ENCODE results near the gene MYPN. TPM values are rescaled to one million over a fixed set of nuclear protein-coding genes. Genes with fewer than 3 reads are reported as not detected.
A peak's percentile ranks its signal among the peaks of the same experiment; 100 is the strongest.

The MYPN gene
- polyA plus RNA-seq, 2 of the 4 experiments (the other 2 are of a cell fraction): 1.5 to 2.1 TPM

DNA sequence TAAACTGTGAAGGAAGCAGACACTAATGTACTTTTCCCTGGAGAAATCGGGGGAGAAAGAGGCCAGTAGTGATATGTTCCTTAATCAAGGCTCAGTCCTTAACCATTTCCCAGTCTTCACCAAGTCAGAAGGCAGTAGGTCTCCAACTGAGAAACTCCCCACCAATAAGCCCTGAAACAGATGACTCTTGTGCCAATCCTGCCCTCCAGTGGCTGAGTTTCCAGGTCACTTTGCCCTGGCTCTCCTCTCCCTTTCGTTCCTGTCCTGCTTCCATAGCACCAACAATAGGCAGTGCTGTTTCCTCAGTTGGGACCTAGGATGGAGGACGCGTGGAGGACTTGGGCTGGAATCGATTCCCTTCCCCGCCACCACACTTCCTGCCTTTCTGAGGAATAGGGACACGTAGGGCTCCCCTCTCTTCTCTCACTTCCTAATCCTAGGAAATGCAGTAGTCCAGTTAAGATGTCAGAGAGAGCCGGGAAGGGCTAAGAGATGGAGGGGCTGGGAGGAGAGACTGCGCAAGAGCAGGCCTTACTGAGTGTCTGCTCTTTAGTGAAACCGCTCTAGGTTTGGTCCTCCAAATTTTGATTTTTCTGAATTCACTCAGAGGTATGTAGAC, 99.2 kb downstream of the MYPN start:
- Histone ChIP-seq H3K4me1 (peaks cover 11% of the 10 kb centered on the region; the same call in 2 of the 3 replicates), H3K9me3 (no peaks in the 10 kb centered on the region), H3K4me2 (peak overlapping the region; percentile 46), H3K4me3 (no peak overlapping the region), H3K27ac (peak overlapping the region; percentile 26 to 76; a peak in 5 of 6 replicates)
- TF ChIP-seq, protein P1, sequence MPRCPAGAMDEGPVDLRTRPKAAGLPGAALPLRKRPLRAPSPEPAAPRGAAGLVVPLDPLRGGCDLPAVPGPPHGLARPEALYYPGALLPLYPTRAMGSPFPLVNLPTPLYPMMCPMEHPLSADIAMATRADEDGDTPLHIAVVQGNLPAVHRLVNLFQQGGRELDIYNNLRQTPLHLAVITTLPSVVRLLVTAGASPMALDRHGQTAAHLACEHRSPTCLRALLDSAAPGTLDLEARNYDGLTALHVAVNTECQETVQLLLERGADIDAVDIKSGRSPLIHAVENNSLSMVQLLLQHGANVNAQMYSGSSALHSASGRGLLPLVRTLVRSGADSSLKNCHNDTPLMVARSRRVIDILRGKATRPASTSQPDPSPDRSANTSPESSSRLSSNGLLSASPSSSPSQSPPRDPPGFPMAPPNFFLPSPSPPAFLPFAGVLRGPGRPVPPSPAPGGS (IDR thresholded peaks at IDR 0.05): no peak
- TF ChIP-seq TFCP2L1 (CRISPR knock-in tag; IDR thresholded peaks at IDR 0.05): no peak
- TF ChIP-seq, protein P2, sequence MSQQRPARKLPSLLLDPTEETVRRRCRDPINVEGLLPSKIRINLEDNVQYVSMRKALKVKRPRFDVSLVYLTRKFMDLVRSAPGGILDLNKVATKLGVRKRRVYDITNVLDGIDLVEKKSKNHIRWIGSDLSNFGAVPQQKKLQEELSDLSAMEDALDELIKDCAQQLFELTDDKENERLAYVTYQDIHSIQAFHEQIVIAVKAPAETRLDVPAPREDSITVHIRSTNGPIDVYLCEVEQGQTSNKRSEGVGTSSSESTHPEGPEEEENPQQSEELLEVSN (IDR thresholded peaks at IDR 0.05; ENCODE audit: borderline replicate concordance, low read depth): no peak
- no peak for TF ChIP-seq FOSB (CRISPR knock-in tag; IDR thresholded peaks at IDR 0.05)
- no peak for TF ChIP-seq ZSCAN20 (CRISPR knock-in tag; IDR thresholded peaks at IDR 0.05)
- TF ChIP-seq, protein P3, sequence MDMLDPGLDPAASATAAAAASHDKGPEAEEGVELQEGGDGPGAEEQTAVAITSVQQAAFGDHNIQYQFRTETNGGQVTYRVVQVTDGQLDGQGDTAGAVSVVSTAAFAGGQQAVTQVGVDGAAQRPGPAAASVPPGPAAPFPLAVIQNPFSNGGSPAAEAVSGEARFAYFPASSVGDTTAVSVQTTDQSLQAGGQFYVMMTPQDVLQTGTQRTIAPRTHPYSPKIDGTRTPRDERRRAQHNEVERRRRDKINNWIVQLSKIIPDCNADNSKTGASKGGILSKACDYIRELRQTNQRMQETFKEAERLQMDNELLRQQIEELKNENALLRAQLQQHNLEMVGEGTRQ (IDR thresholded peaks at IDR 0.05): no peak
- TF ChIP-seq NFE2L2 (conservative IDR thresholded peaks at IDR 0.05; ENCODE audit: low read length): no peak
- no peak for TF ChIP-seq JUN (IDR thresholded peaks at IDR 0.05)
- peak; percentile 97 for TF ChIP-seq SMC3 (IDR thresholded peaks at IDR 0.05)
- TF ChIP-seq EHMT2 (IDR thresholded peaks at IDR 0.05; ENCODE audit: low read depth): no peak
- TF ChIP-seq CBX2 (IDR thresholded peaks at IDR 0.05; ENCODE audit: borderline replicate concordance, low read depth): no peak
- no peak for TF ChIP-seq CEBPB (IDR thresholded peaks at IDR 0.05)
- TF ChIP-seq RARB (CRISPR knock-in tag; IDR thresholded peaks at IDR 0.05): no peak
- TF ChIP-seq, protein P4, sequence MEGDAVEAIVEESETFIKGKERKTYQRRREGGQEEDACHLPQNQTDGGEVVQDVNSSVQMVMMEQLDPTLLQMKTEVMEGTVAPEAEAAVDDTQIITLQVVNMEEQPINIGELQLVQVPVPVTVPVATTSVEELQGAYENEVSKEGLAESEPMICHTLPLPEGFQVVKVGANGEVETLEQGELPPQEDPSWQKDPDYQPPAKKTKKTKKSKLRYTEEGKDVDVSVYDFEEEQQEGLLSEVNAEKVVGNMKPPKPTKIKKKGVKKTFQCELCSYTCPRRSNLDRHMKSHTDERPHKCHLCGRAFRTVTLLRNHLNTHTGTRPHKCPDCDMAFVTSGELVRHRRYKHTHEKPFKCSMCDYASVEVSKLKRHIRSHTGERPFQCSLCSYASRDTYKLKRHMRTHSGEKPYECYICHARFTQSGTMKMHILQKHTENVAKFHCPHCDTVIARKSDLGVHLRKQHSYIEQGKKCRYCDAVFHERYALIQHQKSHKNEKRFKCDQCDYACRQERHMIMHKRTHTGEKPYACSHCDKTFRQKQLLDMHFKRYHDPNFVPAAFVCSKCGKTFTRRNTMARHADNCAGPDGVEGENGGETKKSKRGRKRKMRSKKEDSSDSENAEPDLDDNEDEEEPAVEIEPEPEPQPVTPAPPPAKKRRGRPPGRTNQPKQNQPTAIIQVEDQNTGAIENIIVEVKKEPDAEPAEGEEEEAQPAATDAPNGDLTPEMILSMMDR (IDR thresholded peaks at IDR 0.05): peak; percentile 92
- peak; percentile 97 to 99 for TF ChIP-seq RAD21 (conservative IDR thresholded peaks at IDR 0.05 in 1 of 2, IDR thresholded peaks at IDR 0.05 in 1 of 2)
- TF ChIP-seq, protein P5, sequence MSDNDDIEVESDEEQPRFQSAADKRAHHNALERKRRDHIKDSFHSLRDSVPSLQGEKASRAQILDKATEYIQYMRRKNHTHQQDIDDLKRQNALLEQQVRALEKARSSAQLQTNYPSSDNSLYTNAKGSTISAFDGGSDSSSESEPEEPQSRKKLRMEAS (IDR thresholded peaks at IDR 0.05): peak; percentile 13; the same call in 1 of the 2 replicates
- no peak for TF ChIP-seq SREBF2 (IDR thresholded peaks at IDR 0.05)
- no peak for TF ChIP-seq ZFP36 (IDR thresholded peaks at IDR 0.05; ENCODE audit: borderline replicate concordance, partially characterized antibody)
- no peak for TF ChIP-seq NR3C1 (IDR thresholded peaks at IDR 0.05)
- TF ChIP-seq POLR2A (IDR thresholded peaks at IDR 0.05; ENCODE audit: low read length): no peak
- TF ChIP-seq ZNF302 (CRISPR knock-in tag; IDR thresholded peaks at IDR 0.05): no peak
- TF ChIP-seq BHLHE40 (IDR thresholded peaks at IDR 0.05; ENCODE audit: low read depth, low read length): no peak
- FAIRE-seq (peak; percentile 70), ATAC-seq (peak; percentile 96 to 99), DNase-seq (ENCODE audit: low read depth in 1 of 2, low spot score in 1 of 2) (peak; percentile 78 to 90)
- ChIA-PET POLR2A (no interaction called here), CTCF (interaction anchor here (0.7 to 6.3 kb wide), 25 partner anchors 8 to 444 kb away, joined by 3 to 68 read pairs (median 4); partner anchors contain the start of gene ATOH7)
- WGBS (ENCODE audit: missing lambda C conversion rate): 33% methylated on average over 10 of the region's 10 CpGs

DNA sequence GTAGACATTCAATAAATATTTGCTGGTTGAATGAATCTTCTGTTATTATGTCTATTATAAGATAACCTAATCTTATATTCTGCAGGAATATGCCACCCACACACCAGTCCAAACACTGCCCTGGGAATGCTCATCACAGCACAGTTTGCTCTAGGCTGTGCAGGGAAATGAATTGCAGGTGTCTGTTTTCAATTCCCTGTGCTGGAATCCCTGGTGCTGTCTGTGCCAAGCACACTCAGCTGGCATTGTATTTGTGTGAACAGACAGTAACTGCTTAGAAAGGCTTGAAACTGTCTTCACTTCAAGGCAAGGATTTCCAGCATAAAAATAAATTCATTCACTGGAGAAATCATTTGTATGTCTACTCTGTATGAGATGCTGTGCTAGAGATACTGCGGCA, 102.4 kb downstream of the MYPN start:
- H3K4me2 ChIP-seq: no peak overlapping the region
- ATAC-seq: no peak
- no peak for DNase-seq (ENCODE audit: low read depth in 1 of 2, low spot score in 1 of 2)
- WGBS (ENCODE audit: missing lambda C conversion rate): 48% methylated on average over 1 of the region's 1 CpG
- H3K27ac ChIP-seq: no peak overlapping the region
- CTCF ChIA-PET: interaction anchor here (0.7 to 6.3 kb wide), 10 partner anchors 13 to 686 kb away, joined by 3 to 72 read pairs (median 6); no protein-coding TSS in a partner anchor
- POLR2A ChIA-PET: no interaction called here
- H3K4me1 ChIP-seq: peaks cover 11% of the 10 kb centered on the region; the same call in 2 of the 3 replicates
- H3K9me3 ChIP-seq: no peaks in the 10 kb centered on the region
- no peak for FAIRE-seq
- no peak overlapping the region for H3K4me3 ChIP-seq
- TF ChIP-seq ZNF302 (CRISPR knock-in tag; IDR thresholded peaks at IDR 0.05) (no peak), POLR2AphosphoS2 (conservative IDR thresholded peaks at IDR 0.05; ENCODE audit: low read length) (no peak), RCOR1 (IDR thresholded peaks at IDR 0.05; ENCODE audit: low read depth, low read length) (no peak), RAD21 (conservative IDR thresholded peaks at IDR 0.05 in 1 of 2, IDR thresholded peaks at IDR 0.05 in 1 of 2) (no peak)
- TF ChIP-seq, protein P6, sequence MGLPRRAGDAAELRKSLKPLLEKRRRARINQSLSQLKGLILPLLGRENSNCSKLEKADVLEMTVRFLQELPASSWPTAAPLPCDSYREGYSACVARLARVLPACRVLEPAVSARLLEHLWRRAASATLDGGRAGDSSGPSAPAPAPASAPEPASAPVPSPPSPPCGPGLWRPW (IDR thresholded peaks at IDR 0.05): no peak
- TF ChIP-seq, protein P7, sequence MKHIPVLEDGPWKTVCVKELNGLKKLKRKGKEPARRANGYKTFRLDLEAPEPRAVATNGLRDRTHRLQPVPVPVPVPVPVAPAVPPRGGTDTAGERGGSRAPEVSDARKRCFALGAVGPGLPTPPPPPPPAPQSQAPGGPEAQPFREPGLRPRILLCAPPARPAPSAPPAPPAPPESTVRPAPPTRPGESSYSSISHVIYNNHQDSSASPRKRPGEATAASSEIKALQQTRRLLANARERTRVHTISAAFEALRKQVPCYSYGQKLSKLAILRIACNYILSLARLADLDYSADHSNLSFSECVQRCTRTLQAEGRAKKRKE (CRISPR knock-in tag; IDR thresholded peaks at IDR 0.05; ENCODE audit: low read depth): no peak
- TF ChIP-seq, protein P4 (IDR thresholded peaks at IDR 0.05): no peak
- TF ChIP-seq, protein P8, sequence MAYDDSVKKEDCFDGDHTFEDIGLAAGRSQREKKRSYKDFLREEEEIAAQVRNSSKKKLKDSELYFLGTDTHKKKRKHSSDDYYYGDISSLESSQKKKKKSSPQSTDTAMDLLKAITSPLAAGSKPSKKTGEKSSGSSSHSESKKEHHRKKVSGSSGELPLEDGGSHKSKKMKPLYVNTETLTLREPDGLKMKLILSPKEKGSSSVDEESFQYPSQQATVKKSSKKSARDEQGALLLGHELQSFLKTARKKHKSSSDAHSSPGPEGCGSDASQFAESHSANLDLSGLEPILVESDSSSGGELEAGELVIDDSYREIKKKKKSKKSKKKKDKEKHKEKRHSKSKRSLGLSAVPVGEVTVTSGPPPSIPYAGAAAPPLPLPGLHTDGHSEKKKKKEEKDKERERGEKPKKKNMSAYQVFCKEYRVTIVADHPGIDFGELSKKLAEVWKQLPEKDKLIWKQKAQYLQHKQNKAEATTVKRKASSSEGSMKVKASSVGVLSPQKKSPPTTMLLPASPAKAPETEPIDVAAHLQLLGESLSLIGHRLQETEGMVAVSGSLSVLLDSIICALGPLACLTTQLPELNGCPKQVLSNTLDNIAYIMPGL (CRISPR knock-in tag; IDR thresholded peaks at IDR 0.05; ENCODE audit: borderline replicate concordance): no peak
